ENCODE measurements around the gene HPCAL4. TPM values are rescaled to one million over a fixed set of nuclear protein-coding genes. Genes with fewer than 3 reads are reported as not detected.

The HPCAL4 gene
- total RNA-seq, 1 donor from 2014 or later: not detected

GRCh38 chr1:39711104-39711965 is 20.1 kb upstream of the HPCAL4 start:
- no peak overlapping the region for H3K4me3 Mint-ChIP-seq
- no peak for TF ChIP-seq CTCF (IDR thresholded peaks at IDR 0.05)
- intact Hi-C loops (cut with micrococcal nuclease): no loop called here
- H3K27me3 Mint-ChIP-seq: peaks cover 23% of the 10 kb centered on the region
- H3K36me3 Mint-ChIP-seq (ENCODE audit: low read depth): no peaks in the 10 kb centered on the region
- H3K9me3 Mint-ChIP-seq: peaks cover 2% of the 10 kb centered on the region
- POLR2A ChIA-PET: no interaction called here
- DNase-seq (no peak), ATAC-seq (ENCODE audit: low read depth) (no peak)
- CTCF ChIA-PET: no interaction called here
- H3K4me1 Mint-ChIP-seq: no peaks in the 10 kb centered on the region
- H3K27ac Mint-ChIP-seq: no peak overlapping the region

GRCh38 chr1:39707506-39707905 is 16.3 kb upstream of the HPCAL4 start:
- POLR2A ChIA-PET: no interaction called here
- no peak for DNase-seq
- CTCF ChIA-PET: no interaction called here

DNA sequence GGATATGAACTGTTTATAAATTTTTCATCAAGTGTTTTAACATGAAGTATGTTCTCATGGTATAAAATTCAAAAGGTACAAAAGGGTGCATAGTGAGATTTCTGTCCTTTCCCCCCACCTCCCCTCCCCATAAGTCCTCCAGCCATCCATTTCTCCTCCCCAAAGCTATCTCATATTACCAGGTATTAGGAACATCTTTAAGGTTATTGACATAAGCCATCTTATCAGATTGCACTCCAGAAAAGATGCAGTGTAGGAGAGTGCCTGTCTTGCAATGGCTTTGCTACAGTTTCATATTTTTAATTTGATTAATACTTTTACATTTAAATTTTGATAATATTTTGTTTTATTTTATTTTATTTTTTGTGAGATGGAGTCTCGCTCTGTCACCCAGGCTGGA is 13.5 kb upstream of the HPCAL4 start:
- DNase-seq (no peak), ATAC-seq (ENCODE audit: low read depth) (no peak)
- TF ChIP-seq CTCF (IDR thresholded peaks at IDR 0.05): no peak
- peaks cover 2% of the 10 kb centered on the region for H3K9me3 Mint-ChIP-seq
- no peaks in the 10 kb centered on the region for H3K36me3 Mint-ChIP-seq (ENCODE audit: low read depth)
- H3K4me3 Mint-ChIP-seq: no peak overlapping the region
- intact Hi-C loops (cut with micrococcal nuclease): no loop called here
- POLR2A ChIA-PET: interaction anchor here (1.1 kb wide), 1 partner anchor 8 kb away, joined by 10 read pairs; no protein-coding TSS in a partner anchor
- H3K27ac Mint-ChIP-seq: no peak overlapping the region
- peaks cover 7% of the 10 kb centered on the region for H3K27me3 Mint-ChIP-seq
- H3K4me1 Mint-ChIP-seq: no peaks in the 10 kb centered on the region
- CTCF ChIA-PET: no interaction called here

More at GRCh38 chr1:39707506-39707905, 16.3 kb upstream of the HPCAL4 start:
- no peak for ATAC-seq (ENCODE audit: low read depth)
- Mint-ChIP-seq H3K4me1 (no peaks in the 10 kb centered on the region), H3K9me3 (peaks cover 2% of the 10 kb centered on the region), H3K27me3 (peaks cover 13% of the 10 kb centered on the region), H3K27ac (no peak overlapping the region), H3K4me3 (no peak overlapping the region), H3K36me3 (ENCODE audit: low read depth) (no peaks in the 10 kb centered on the region)
- intact Hi-C loops (cut with micrococcal nuclease): no loop called here
- TF ChIP-seq CTCF (IDR thresholded peaks at IDR 0.05): no peak

DNA sequence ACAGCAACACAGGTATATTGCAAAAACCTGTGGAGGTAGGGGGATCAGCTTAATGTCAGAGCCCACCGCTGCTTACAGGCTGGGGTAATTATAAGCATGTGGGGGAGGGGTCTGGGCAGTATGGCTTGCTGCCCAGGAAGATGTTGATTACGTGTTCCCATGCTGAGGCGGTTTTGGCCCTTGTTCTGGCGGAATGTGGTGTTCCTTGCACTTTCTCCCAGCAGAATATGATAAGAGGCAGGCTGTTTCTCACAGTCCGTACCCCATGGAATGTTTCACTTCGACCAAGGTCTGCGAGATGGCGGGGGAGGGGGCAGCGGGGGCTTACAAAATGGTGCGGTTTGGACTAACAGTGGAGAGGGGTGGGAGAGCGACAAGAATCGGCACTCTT is 9.8 kb upstream of the HPCAL4 start:
- POLR2A ChIA-PET: no interaction called here
- no peak for ATAC-seq (ENCODE audit: low read depth)
- DNase-seq: no peak

More for the DNA sequence above, 9.8 kb upstream of the HPCAL4 start:
- intact Hi-C loops (cut with micrococcal nuclease): no loop called here
- TF ChIP-seq CTCF (IDR thresholded peaks at IDR 0.05): no peak
- H3K27me3 Mint-ChIP-seq: peaks cover 23% of the 10 kb centered on the region
- H3K4me1 Mint-ChIP-seq: no peaks in the 10 kb centered on the region
- H3K4me3 Mint-ChIP-seq: no peak overlapping the region
- H3K9me3 Mint-ChIP-seq: no peaks in the 10 kb centered on the region
- CTCF ChIA-PET: interaction anchor here (1.3 kb wide), 2 partner anchors 19 to 99 kb away, joined by 4 to 6 read pairs; no protein-coding TSS in a partner anchor
- H3K27ac Mint-ChIP-seq: no peak overlapping the region
- no peaks in the 10 kb centered on the region for H3K36me3 Mint-ChIP-seq (ENCODE audit: low read depth)

Measured in activated B cell treated with CpG ODN at 0.5 μM for 24 hours (primary cell).